Tibial nerve (tissue), 4 donors: ENCODE data around the gene DHX36. TPM values are rescaled to one million over a fixed set of nuclear protein-coding genes. Genes with fewer than 3 reads are reported as not detected.
A peak's percentile ranks its signal among the peaks of the same experiment; 100 is the strongest.

Experiments used
- DNase-seq, 2 donors: peaks; one replicate each; pipeline ENCODE4 v3.0.0-alpha.2; 2019; ENCODE audit warnings: low spot score in 2 of 2
- H3K27ac ChIP-seq, 4 donors: fragments of 200-600 bp; sonication (generic) in 3 of 4; one replicate each; pipeline ENCODE4 v1.5.1; 2017 to 2019; ENCODE audit warnings: mild to moderate bottlenecking in 1 of 4
- H3K27me3 ChIP-seq, 2 donors: fragments of 200-600 bp; sonication (generic) in 1 of 2; one replicate each; pipeline versions ENCODE4 v1.5.1 to v1.6.0; 2017 to 2019
- H3K36me3 ChIP-seq, 3 donors: fragments of 200-600 bp; sonication (generic); one replicate each; pipeline ENCODE4 v1.5.1; 2018 to 2019
- H3K4me1 ChIP-seq, 4 donors: fragments of 200-600 bp; sonication (generic) in 3 of 4; one replicate each; pipeline ENCODE4 v1.5.1; 2017 to 2019
- H3K4me3 ChIP-seq, 4 donors: fragments of 200-600 bp; sonication (generic) in 3 of 4; one replicate each; pipeline ENCODE4 v1.5.1; 2017 to 2019; ENCODE audit warnings: mild to moderate bottlenecking in 1 of 4, moderate library complexity in 1 of 4
- H3K9me3 ChIP-seq, 4 donors: fragments of 200-600 bp; sonication (generic) in 3 of 4; one replicate each; pipeline ENCODE4 v1.5.1; 2017 to 2019
- EP300 ChIP-seq, 2 donors: sonication (generic); formaldehyde crosslinking; IDR thresholded peaks; one replicate each; pipeline ENCODE4 v1.6.1; 2017; ENCODE audit warnings: antibody characterized with exemption in 2 of 2, mild to moderate bottlenecking in 1 of 2
- POLR2A ChIP-seq, 2 donors: fragments of 450-650 bp; IDR thresholded peaks; one replicate each; pipeline ENCODE4 v1.6.1; 2017; ENCODE audit warnings: antibody characterized with exemption in 2 of 2, mild to moderate bottlenecking in 2 of 2, moderate library complexity in 2 of 2
- WGBS, 2 donors: methylation state at CpG; one replicate each; pipeline ENCODE4 v1.1.5; 2018; 5-methylcytosine and 5-hydroxymethylcytosine counted together
- total RNA-seq, 4 donors: library from RNA; depleted of rRNA; stranded (reverse); fragments of >200 nt; gene quantifications; one replicate each; pipeline ENCODE4 v1.1.0, GENCODE V29; 2016
- TF ChIP-seq, protein P1 (sequence below), 5 experiments: fragments of 200-600 bp in 3 of 5; fragments of 450-650 bp in 2 of 5; sonication (generic) in 3 of 5; IDR thresholded peaks; one replicate each; pipeline ENCODE4 v1.5.1; 2016 to 2019; ENCODE audit warnings: antibody characterized with exemption in 5 of 5, mild to moderate bottlenecking in 3 of 5, moderate library complexity in 2 of 5

DHX36 gene
- total RNA-seq, 4 donors from 2014 or later: 60.6 to 73.5 (median 64.5) TPM

DNA sequence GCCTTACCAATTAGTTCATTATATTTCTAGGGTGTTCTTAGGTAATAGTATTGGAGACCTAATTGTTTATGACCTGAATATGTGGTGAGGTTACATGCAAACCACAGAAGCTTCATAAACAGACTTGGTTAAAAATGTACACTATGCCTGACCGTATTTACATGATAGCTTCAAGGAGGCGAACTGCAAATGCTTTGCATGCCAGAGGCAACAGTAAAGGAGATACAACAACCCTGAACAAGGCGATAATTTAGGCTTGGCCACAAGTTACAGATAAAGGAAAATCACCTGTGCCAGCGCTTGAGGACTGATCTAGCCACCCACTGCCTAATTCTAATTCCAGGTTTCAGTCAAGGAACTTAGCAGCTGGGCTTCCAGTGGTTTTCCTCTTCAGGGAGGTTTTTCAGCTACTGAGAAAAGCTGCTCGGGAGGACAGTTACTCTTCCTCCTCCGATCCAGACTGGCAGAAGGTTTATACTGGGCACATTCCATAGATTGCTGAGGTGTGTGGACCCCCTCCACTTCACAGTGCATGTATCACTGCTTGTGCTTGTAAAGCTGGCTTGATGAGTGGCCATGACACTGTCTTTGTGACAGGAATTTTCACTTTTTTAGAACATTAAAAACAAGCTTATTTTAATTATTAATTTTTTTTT, 95.6 kb downstream of the DHX36 start:
- 79 to 90% methylated on average over 6 of the region's 6 CpGs for WGBS, 2 donors
- Histone ChIP-seq H3K27me3 (no peaks in the 10 kb centered on the region), H3K27ac (no peak overlapping the region), H3K9me3 (no peaks in the 10 kb centered on the region), H3K36me3 (peaks cover 0 to 17% (median 0%) of the 10 kb centered on the region in 3 donors), H3K4me1 (peaks cover 0 to 16% (median 0%) of the 10 kb centered on the region in 4 donors), H3K4me3 (no peak overlapping the region)
- no peak for DNase-seq
- TF ChIP-seq, protein P1, sequence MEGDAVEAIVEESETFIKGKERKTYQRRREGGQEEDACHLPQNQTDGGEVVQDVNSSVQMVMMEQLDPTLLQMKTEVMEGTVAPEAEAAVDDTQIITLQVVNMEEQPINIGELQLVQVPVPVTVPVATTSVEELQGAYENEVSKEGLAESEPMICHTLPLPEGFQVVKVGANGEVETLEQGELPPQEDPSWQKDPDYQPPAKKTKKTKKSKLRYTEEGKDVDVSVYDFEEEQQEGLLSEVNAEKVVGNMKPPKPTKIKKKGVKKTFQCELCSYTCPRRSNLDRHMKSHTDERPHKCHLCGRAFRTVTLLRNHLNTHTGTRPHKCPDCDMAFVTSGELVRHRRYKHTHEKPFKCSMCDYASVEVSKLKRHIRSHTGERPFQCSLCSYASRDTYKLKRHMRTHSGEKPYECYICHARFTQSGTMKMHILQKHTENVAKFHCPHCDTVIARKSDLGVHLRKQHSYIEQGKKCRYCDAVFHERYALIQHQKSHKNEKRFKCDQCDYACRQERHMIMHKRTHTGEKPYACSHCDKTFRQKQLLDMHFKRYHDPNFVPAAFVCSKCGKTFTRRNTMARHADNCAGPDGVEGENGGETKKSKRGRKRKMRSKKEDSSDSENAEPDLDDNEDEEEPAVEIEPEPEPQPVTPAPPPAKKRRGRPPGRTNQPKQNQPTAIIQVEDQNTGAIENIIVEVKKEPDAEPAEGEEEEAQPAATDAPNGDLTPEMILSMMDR (IDR thresholded peaks at IDR 0.05): no peak
- TF ChIP-seq EP300 (IDR thresholded peaks at IDR 0.05) (no peak), POLR2A (IDR thresholded peaks at IDR 0.05) (no peak)

DNA sequence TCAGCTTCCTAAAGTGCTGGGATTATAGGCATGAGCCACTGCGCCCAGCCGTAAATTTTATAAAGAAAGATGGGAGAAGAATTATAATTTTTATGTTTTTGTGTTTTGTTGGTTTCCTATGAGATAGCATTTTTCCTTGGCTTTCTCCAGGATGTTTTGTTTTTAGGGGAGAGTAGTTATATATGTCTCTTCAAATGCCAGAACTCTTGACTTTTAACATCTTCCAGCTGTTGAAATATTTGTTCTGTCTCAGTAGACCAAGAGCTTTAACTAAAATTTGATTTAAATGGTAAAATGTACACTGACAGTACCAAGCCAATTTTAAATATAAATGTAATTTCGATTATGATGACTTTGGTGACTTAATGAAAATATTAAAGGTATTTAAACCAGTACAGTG, 96.8 kb downstream of the DHX36 start:
- Histone ChIP-seq H3K4me1 (peaks cover 0 to 17% (median 0%) of the 10 kb centered on the region in 4 donors), H3K36me3 (peaks cover 0 to 7% (median 0%) of the 10 kb centered on the region in 3 donors), H3K27me3 (no peaks in the 10 kb centered on the region), H3K9me3 (no peaks in the 10 kb centered on the region), H3K4me3 (no peak overlapping the region), H3K27ac (no peak overlapping the region)
- 71% methylated on average over 3 of the region's 3 CpGs for WGBS, 2 donors
- no peak for DNase-seq
- no peak for TF ChIP-seq EP300 (IDR thresholded peaks at IDR 0.05)
- TF ChIP-seq, protein P1 (IDR thresholded peaks at IDR 0.05): no peak
- no peak for TF ChIP-seq POLR2A (IDR thresholded peaks at IDR 0.05)

DNA sequence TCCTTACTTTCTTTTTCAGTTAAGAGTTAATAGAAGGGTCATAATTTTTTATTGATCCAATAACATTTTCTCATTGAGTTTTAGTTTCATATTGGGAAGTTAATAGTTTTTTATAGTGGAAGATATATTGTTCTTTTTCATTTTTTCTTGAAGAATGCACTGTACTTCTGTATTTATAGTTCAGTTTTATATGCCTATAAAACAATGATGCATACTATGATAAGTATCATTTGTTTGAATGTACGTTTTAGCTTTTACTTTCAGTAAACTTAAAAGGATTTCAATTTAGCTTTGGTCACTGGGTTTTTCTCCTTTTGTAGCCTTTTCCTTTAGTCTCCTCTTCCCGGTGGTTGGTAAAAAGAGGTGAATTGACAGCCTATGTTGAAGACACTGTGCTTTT, 98.8 kb downstream of the DHX36 start:
- H3K27me3 ChIP-seq: no peaks in the 10 kb centered on the region
- H3K27ac ChIP-seq: peak overlapping the region in 1 of 4 donors; percentile 15
- DNase-seq: no peak
- TF ChIP-seq POLR2A (IDR thresholded peaks at IDR 0.05) (no peak), EP300 (IDR thresholded peaks at IDR 0.05) (no peak)
- TF ChIP-seq, protein P1 (IDR thresholded peaks at IDR 0.05): no peak
- peaks cover 0 to 11% (median 0%) of the 10 kb centered on the region in 3 donors for H3K36me3 ChIP-seq
- no peak overlapping the region for H3K4me3 ChIP-seq
- H3K9me3 ChIP-seq: no peaks in the 10 kb centered on the region
- peaks cover 0 to 17% (median 0%) of the 10 kb centered on the region in 4 donors for H3K4me1 ChIP-seq
- WGBS, 2 donors: 65 to 70% methylated on average over 2 of the region's 2 CpGs

DNA sequence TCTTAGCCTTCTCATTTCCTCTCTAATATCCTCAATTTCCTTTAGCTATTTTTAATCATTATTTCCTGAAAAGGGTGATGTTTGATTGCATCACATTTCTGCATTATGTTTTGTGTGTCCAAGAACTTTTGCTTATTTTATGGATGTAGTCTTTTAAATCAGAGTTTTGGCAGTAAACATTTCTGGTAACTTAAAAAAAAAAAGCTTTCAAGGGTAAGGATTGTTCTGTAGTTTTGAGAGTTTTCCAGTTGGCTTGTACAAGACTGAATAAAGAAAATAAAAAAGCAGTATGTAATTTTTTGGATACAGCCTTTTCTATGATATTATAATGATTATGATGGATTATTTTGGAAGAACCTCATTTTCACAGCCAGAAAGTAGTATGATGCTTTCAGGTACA, 99.4 kb downstream of the DHX36 start:
- Histone ChIP-seq H3K27me3 (no peaks in the 10 kb centered on the region), H3K27ac (peak overlapping the region in 2 of 4 donors; percentile 14 to 43), H3K4me3 (no peak overlapping the region), H3K36me3 (peaks cover 0 to 18% (median 0%) of the 10 kb centered on the region in 3 donors), H3K4me1 (peaks cover 0 to 17% (median 0%) of the 10 kb centered on the region in 4 donors), H3K9me3 (no peaks in the 10 kb centered on the region)
- TF ChIP-seq POLR2A (IDR thresholded peaks at IDR 0.05): no peak
- no peak for TF ChIP-seq EP300 (IDR thresholded peaks at IDR 0.05)
- TF ChIP-seq, protein P1 (IDR thresholded peaks at IDR 0.05): no peak
- no peak for DNase-seq

DNA sequence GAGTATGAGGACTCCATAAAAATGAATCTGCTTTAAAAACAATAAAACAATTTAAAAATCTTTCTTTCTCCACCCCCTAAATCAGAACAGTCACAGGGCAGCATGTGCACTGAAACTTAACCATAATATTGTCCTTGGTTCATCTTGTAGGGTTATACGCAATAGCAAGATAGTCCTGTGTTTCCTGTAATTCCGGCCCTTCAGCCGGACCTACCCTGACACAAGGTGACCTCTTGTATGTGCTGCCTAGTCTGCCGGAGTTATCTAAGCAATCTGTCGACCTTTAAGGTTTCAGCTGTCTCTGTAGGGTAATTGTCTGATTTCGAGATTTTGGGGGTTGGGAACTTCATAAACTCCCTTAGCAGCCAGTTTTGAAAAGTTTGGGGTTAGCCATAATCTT, 99.9 kb downstream of the DHX36 start:
- H3K9me3 ChIP-seq: no peaks in the 10 kb centered on the region
- TF ChIP-seq, protein P1 (IDR thresholded peaks at IDR 0.05): no peak
- TF ChIP-seq POLR2A (IDR thresholded peaks at IDR 0.05): no peak
- TF ChIP-seq EP300 (IDR thresholded peaks at IDR 0.05): no peak
- H3K27ac ChIP-seq: peak overlapping the region in 2 of 4 donors; percentile 14 to 43
- H3K36me3 ChIP-seq: peaks cover 0 to 20% (median 0%) of the 10 kb centered on the region in 3 donors
- DNase-seq: no peak
- 23 to 27% methylated on average over 6 of the region's 6 CpGs for WGBS, 2 donors
- H3K4me3 ChIP-seq: no peak overlapping the region
- no peaks in the 10 kb centered on the region for H3K27me3 ChIP-seq
- peaks cover 0 to 17% (median 0%) of the 10 kb centered on the region in 4 donors for H3K4me1 ChIP-seq
